Duodenal mucosa (tissue), 2 donors: ENCODE results near the gene GAPVD1.
A peak's percentile ranks its signal among the peaks of the same experiment; 100 is the strongest.
"Not testable (repeated sequence)": the region's sequence is repeated elsewhere in the genome, so short reads cannot be mapped to it uniquely, and the experiment has no call there.

Experiments used
- H3K27ac ChIP-seq: one replicate; pipeline ENCODE4 v1.7.0; 2013; ENCODE audit warnings: low read depth, low read length
- H3K27me3 ChIP-seq, 2 donors: one replicate each; pipeline ENCODE4 v1.7.0; 2013; ENCODE audit warnings: low read length in 2 of 2, control low read depth in 1 of 2; ENCODE audit not compliant: insufficient read depth in 2 of 2, control insufficient read depth in 1 of 2
- H3K36me3 ChIP-seq, 2 donors: one replicate each; pipeline ENCODE4 v1.7.0; 2013; ENCODE audit warnings: low read length in 2 of 2, control low read depth in 1 of 2; ENCODE audit not compliant: insufficient read depth in 2 of 2, control insufficient read depth in 1 of 2
- H3K4me1 ChIP-seq, 2 donors: one replicate each; pipeline ENCODE4 v1.7.0; 2013; ENCODE audit warnings: low read length in 2 of 2, control low read depth in 1 of 2; ENCODE audit not compliant: insufficient read depth in 2 of 2, control insufficient read depth in 1 of 2
- H3K4me3 ChIP-seq, 2 donors: one replicate each; pipeline ENCODE4 v1.7.0; 2013; ENCODE audit warnings: low read length in 2 of 2, low read depth in 1 of 2
- H3K9ac ChIP-seq, 2 donors: one replicate each; pipeline ENCODE4 v1.7.0; 2013; ENCODE audit warnings: low read length in 2 of 2, low read depth in 1 of 2
- H3K9me3 ChIP-seq, 2 donors: one replicate each; pipeline ENCODE4 v1.7.0; 2013; ENCODE audit warnings: low read length in 2 of 2, control low read depth in 1 of 2; ENCODE audit not compliant: control insufficient read depth in 1 of 2

GAPVD1 gene

DNA sequence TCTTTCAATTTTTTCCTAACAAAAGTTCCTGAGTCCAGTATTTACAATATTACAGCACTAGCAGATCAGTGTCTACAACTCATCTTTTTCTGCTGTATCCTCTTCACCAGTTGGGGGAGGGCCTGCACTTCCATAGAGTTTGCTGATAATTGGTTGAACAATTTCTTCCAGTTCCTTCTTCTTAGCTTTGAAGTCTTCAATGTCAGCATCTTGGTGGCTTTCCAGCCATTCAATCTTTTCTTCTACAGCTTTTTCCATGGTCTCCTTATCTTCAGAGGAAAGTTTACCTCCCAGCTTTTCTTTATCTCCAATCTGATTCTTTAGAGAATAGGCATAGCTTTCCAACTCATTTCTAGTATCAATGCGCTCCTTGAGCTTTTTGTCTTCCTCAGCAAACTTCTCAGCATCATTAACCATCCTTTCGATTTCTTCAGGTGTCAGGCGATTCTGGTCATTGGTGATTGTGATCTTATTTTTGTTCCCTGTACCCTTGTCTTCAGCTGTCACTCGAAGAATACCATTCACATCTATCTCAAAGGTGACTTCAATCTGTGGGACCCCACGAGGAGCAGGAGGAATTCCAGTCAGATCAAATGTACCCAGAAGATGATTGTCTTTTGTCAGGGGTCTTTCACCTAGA lies 25.0 kb upstream of the GAPVD1 start:
- not testable (repeated sequence) for H3K27me3 ChIP-seq, H3K9ac ChIP-seq, H3K9me3 ChIP-seq, H3K27ac ChIP-seq
- peak overlapping the region; percentile 97 to 99 for H3K4me3 ChIP-seq
- peaks cover 39 to 40% of the 10 kb centered on the region in 2 donors for H3K4me1 ChIP-seq
- H3K36me3 ChIP-seq = peaks cover 35 to 59% of the 10 kb centered on the region in 2 donors

DNA sequence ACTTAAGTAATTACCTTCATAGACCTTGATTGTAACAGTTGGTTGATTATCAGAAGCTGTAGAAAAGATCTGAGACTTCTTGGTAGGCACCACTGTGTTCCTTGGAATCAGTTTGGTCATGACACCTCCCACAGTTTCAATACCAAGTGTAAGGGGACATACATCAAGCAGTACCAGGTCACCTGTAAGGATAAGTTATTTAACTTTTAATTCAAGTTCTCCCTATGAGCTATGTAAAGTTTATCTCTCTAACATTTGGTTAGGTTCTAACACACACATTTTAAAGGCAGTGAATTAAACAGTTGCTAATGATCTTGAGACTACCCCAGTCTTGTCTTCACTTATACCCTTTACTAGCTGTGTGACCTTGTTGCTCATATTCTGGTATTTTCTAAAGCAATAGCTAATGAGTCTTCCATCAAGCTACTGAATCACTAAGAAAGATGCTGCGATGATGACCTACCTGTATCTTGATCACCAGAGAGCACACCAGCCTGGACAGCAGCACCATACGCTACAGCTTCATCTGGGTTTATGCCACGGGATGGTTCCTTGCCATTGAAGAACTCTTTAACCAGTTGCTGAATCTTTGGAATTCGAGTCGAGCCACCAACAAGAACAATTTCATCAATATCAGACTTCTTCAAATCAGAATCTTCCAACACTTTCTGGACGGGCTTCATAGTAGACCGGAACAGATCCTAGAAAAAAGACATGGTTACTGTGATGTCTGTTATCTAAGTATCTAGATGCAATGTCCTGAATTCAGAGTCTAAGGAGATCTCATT lies 23.3 kb upstream of the GAPVD1 start:
- Histone ChIP-seq H3K27ac (no peak overlapping the region), H3K9ac (peak overlapping the region in 1 of 2 donors; percentile 23), H3K4me1 (peaks cover 47 to 48% of the 10 kb centered on the region in 2 donors), H3K36me3 (peaks cover 33 to 54% of the 10 kb centered on the region in 2 donors), H3K9me3 (no peaks in the 10 kb centered on the region), H3K27me3 (no peaks in the 10 kb centered on the region), H3K4me3 (peak overlapping the region; percentile 97 to 99)

DNA sequence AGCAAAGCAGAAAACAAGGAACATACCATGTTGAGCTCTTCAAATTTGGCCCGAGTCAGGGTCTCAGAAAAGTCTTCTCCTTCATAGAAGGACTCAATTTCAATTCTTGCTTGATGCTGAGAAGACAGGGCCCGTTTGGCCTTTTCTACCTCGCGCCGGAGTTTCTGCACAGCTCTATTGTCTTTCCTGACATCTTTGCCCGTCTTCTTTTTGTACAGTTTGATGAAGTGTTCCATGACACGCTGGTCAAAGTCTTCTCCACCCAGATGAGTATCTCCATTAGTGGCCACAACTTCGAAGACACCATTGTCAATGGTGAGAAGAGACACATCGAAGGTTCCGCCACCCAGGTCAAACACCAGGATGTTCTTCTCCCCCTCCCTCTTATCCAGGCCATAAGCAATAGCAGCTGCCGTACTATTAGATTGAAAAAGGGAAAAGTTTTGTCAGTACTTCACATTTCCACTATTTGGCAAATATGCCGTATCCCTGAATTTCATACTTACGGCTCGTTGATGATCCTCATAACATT lies 22.6 kb upstream of the GAPVD1 start:
- Histone ChIP-seq H3K4me3 (peak overlapping the region; percentile 97 to 99), H3K27ac (no peak overlapping the region), H3K9ac (peak overlapping the region in 1 of 2 donors; percentile 93), H3K36me3 (peaks cover 33 to 49% of the 10 kb centered on the region in 2 donors), H3K4me1 (peaks cover 47 to 48% of the 10 kb centered on the region in 2 donors), H3K9me3 (no peaks in the 10 kb centered on the region), H3K27me3 (no peaks in the 10 kb centered on the region)

DNA sequence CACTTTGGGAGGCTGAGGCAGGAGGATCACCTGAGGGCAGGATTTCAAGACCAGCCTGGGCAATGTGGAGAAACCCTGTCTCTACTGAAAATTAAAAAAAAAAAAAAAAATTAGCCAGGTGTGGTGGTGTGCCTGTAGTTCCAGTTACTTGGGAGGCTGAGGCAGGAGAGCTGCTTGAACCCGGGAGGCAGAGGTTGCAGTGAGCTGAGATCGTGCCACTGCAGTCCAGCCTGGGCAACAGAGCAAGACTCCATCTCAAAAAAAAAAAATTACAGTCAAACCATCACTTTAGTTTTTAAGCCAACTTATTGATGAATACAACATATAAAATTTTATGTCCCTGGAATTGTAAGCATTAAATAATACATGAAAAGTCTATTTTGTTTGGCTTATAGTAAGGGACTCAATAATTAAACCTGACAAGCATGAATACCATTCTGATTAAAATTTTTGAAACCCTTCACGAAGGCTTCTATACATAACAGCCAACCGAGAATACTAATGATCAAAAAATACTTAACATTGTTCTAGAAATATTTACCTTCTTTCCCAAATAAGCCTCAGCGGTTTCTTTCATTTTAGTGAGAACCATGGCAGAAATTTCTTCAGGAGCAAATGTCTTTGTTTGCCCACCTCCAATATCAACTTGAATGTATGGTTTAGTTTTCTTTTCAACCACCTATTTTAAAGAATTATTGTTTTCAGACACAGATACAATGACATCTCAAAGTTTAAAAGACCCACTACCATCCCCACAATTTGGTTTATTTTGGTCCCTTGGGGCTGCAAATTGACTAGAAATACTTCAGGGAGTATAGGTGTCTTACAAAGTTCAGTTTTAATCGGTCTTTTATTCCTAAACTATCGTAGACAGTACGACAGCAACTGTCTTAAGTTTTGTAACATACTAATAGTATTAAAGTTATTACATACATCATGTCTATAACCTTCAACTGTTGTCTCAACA lies 21.7 kb upstream of the GAPVD1 start:
- peak overlapping the region; percentile 93 to 98 for H3K9ac ChIP-seq
- peak overlapping the region; percentile 97 to 99 for H3K4me3 ChIP-seq
- H3K27me3 ChIP-seq = no peaks in the 10 kb centered on the region
- H3K4me1 ChIP-seq = peaks cover 47 to 48% of the 10 kb centered on the region in 2 donors
- H3K9me3 ChIP-seq = no peaks in the 10 kb centered on the region
- peaks cover 31 to 44% of the 10 kb centered on the region in 2 donors for H3K36me3 ChIP-seq
- no peak overlapping the region for H3K27ac ChIP-seq

DNA sequence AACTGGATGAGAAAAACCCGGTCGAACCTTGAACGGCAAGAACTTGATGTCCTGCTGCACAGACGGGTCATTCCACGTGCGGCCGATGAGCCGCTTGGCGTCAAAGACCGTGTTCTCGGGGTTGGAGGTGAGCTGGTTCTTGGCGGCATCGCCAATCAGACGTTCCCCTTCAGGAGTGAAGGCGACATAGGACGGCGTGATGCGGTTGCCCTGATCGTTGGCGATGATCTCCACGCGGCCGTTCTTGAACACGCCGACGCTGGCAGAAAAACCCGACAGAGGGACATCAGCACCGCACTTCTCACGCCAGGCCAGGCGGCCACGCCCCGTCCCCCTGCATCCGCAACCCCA lies 21.0 kb upstream of the GAPVD1 start:
- Histone ChIP-seq H3K4me1 (peaks cover 41 to 46% of the 10 kb centered on the region in 2 donors), H3K27me3 (no peaks in the 10 kb centered on the region), H3K36me3 (peaks cover 26 to 37% of the 10 kb centered on the region in 2 donors), H3K9ac (peak overlapping the region; percentile 93 to 98), H3K4me3 (peak overlapping the region; percentile 97 to 99), H3K9me3 (no peaks in the 10 kb centered on the region), H3K27ac (peak overlapping the region; percentile 95)

DNA sequence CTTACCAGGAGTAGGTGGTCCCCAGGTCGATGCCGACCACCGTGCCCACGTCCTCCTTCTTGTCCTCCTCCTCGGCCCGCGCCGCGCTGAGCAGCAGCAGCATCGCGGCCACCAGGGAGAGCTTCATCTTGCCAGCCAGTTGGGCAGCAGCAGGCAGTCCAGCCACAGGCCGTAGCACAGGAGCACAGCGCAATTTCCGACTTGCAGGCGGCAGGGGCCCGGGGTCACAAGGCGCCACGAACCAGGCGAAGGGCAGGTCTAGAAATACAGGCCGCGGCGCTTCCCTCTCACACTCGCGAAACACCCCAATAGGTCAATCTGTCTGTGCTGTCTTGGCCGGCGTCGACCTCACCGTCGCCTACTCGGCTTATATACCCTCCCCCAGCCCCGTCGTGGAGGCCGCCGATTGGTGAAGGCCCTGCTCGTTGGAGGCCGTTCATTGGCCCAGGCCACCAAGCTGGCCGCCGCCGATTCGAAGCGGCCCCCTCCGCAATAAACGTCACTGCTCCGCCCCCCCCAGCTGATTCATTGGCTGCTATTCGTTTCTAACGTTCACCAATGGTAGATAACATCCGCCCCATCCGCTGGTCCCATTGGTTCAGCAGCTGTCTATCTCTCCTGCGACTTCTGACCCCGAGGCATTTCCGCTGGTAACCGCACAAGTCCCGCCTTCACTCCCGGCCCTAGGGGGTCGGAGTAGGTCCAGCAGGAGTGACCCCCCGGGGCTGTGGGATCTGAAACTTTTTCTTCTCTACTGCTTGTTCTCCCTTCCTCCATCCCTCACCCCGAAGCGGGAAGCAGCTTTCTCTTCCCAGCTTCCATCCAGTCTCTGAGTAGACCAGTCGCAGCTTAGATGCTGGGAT lies 20.4 kb upstream of the GAPVD1 start, which contains the start of gene HSPA5:
TSS of gene HSPA5 (minus strand) at position 344 of the 863 bp plus-strand sequence. CDS start at position 127, 217 bp downstream.
- peak within 1 kb of the TSS; percentile 95 for H3K27ac ChIP-seq
- peak within 1 kb of the TSS; percentile 98 to 99 for H3K9ac ChIP-seq
- H3K36me3 ChIP-seq = peaks cover 23 to 31% of the 10 kb centered on the region in 2 donors
- peaks cover 35 to 40% of the 10 kb centered on the region in 2 donors for H3K4me1 ChIP-seq
- H3K4me3 ChIP-seq = peak within 1 kb of the TSS; percentile 98 to 99
- no peaks in the 10 kb centered on the region for H3K9me3 ChIP-seq
- no peaks in the 10 kb centered on the region for H3K27me3 ChIP-seq

DNA sequence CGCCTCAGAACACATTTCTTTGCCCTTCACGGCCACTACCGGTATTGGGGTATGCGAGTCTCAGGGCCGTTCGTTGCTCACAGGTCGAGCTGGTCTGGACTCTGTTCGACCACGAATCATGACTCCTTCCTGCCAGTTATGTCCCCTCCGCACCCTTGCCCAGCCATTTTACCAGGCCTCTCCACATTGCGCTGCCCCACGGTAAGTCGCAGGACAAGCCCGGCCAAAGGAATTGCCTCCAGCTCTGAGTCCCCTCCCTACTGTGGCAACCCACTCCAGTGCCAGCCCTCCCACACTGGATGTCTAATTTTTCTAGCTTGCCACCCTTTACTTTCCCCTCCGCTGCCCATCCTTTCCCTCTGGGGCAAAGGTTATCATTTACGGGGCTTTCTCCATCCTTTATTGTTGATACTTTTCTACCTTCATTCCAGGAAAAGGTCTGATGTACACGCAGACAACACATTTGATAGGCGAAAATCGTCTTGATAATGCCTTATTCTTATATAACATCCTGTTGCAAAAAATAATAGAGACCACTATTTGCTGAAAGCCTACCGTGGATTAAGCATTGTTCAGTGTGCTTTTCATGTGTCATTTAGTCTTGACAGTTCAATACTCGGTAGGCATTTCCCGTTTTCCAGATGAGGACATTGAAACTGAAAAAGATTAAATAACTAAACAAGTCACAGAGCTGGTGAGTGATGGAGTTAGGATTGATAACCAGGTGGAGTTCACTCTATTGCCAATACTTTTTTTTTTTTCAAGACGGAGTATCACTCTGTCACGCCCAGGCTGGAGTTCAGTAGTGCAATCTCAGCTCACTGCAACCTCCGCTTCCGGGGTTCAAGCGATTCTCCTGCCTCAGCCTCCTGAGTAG lies 19.5 kb upstream of the GAPVD1 start:
- Histone ChIP-seq H3K27me3 (no peaks in the 10 kb centered on the region), H3K27ac (peak overlapping the region; percentile 90), H3K4me1 (peaks cover 30 to 36% of the 10 kb centered on the region in 2 donors), H3K9ac (peak overlapping the region; percentile 94 to 99), H3K36me3 (peaks cover 20 to 24% of the 10 kb centered on the region in 2 donors), H3K4me3 (peak overlapping the region; percentile 87 to 98), H3K9me3 (no peaks in the 10 kb centered on the region)

DNA sequence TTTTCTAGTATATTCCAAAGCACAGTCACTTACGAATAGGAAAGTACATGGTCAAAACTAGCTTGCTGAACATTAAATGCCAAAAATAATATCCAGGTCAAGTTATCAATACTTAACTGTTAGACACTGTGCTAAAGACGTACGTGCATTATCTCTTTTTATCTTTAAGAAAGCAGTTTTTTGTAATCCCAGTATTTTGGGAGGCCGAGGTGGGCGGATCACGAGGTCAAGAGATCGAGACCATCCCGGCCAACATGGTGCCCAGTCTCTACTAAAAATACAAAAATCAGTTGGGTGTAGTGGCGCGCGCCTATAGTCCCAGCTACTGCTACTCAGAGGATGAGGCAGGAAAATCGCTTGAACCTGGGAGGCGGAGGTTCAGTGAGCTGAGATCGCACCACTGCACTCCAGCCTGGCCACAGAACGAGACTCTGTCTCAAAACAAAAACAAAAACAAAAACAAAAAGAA lies 17.8 kb upstream of the GAPVD1 start:
- Histone ChIP-seq H3K27me3 (no peaks in the 10 kb centered on the region), H3K9ac (no peak overlapping the region), H3K4me1 (peaks cover 12 to 19% of the 10 kb centered on the region in 2 donors), H3K4me3 (no peak overlapping the region), H3K9me3 (no peaks in the 10 kb centered on the region), H3K36me3 (peaks cover 6 to 7% of the 10 kb centered on the region in 2 donors), H3K27ac (no peak overlapping the region)
